Measurements from ENCODE around the gene C8B.

Gene C8B

GRCh38 chr1:56961426-56961825, 4.4 kb downstream of the C8B start:
- no peak for DNase-seq (ENCODE audit: low read depth, low spot score)
- ChIA-PET POLR2A (no interaction called here), CTCF (no interaction called here)
- no peak overlapping the region for H3K4me3 ChIP-seq (ENCODE audit: low read depth, low read length)
- no peak for TF ChIP-seq CTCF (IDR thresholded peaks at IDR 0.05; ENCODE audit: insufficient read depth, low read length, missing control alignments)

- no peak for DNase-seq (ENCODE audit: low read depth, low spot score)
- TF ChIP-seq CTCF (IDR thresholded peaks at IDR 0.05; ENCODE audit: insufficient read depth, low read length, missing control alignments), result no peak
- no peak overlapping the region for H3K4me3 ChIP-seq (ENCODE audit: low read depth, low read length)
- CTCF ChIA-PET, result no interaction called here
- POLR2A ChIA-PET, result no interaction called here
These were observed 7.3 kb downstream of the C8B start for GRCh38 chr1:56958526-56958925.

- no peak for TF ChIP-seq CTCF (IDR thresholded peaks at IDR 0.05; ENCODE audit: insufficient read depth, low read length, missing control alignments)
- no peak overlapping the region for H3K4me3 ChIP-seq (ENCODE audit: low read depth, low read length)
- CTCF ChIA-PET, result no interaction called here
- no peak for DNase-seq (ENCODE audit: low read depth, low spot score)
- POLR2A ChIA-PET, result no interaction called here
These were observed 7.9 kb downstream of the C8B start for GRCh38 chr1:56957931-56958330.

- no peak for DNase-seq (ENCODE audit: low read depth, low spot score)
- ChIA-PET CTCF (no interaction called here), POLR2A (no interaction called here)
- no peak overlapping the region for H3K4me3 ChIP-seq (ENCODE audit: low read depth, low read length)
- no peak for TF ChIP-seq CTCF (IDR thresholded peaks at IDR 0.05; ENCODE audit: insufficient read depth, low read length, missing control alignments)
These were observed 11.2 kb downstream of the C8B start for GRCh38 chr1:56954664-56955063.

- CTCF ChIA-PET, result no interaction called here
These were observed 12.4 kb downstream of the C8B start for GRCh38 chr1:56953386-56953785.

GRCh38 chr1:56952501-56952900, 13.3 kb downstream of the C8B start:
- CTCF ChIA-PET, result interaction anchor here (1.3 kb wide), 1 partner anchor 122 kb away, joined by 5 read pairs; no protein-coding TSS in a partner anchor
- POLR2A ChIA-PET, result no interaction called here
- no peak overlapping the region for H3K4me3 ChIP-seq (ENCODE audit: low read depth, low read length)
- no peak for DNase-seq (ENCODE audit: low read depth, low spot score)
- no peak for TF ChIP-seq CTCF (IDR thresholded peaks at IDR 0.05; ENCODE audit: insufficient read depth, low read length, missing control alignments)

More at GRCh38 chr1:56953386-56953785, 12.4 kb downstream of the C8B start:
- POLR2A ChIA-PET, result no interaction called here
- TF ChIP-seq CTCF (IDR thresholded peaks at IDR 0.05; ENCODE audit: insufficient read depth, low read length, missing control alignments), result no peak
- no peak overlapping the region for H3K4me3 ChIP-seq (ENCODE audit: low read depth, low read length)
- DNase-seq (ENCODE audit: low read depth, low spot score), result no peak

Measured in AG04449 (cell line).